HepG2 (cell line): ENCODE data around the gene EIF4E. TPM values are rescaled to one million over a fixed set of nuclear protein-coding genes. Genes with fewer than 3 reads are reported as not detected.

Experiments used
- DMAP1 ChIP-seq: IDR thresholded peaks from 2 replicates; pipeline ENCODE4 v1.6.1; 2016
- FOSL1 ChIP-seq: sonication (generic); formaldehyde crosslinking; IDR thresholded peaks from 2 replicates; pipeline ENCODE4 v1.9.0; 2021; ENCODE audit warnings: missing genetic modification reagents, borderline replicate concordance
- KAT8 ChIP-seq: IDR thresholded peaks from 2 replicates; pipeline ENCODE4 v1.6.1; 2016; ENCODE audit warnings: missing genetic modification reagents, missing compliant biosample characterization
- KMT2B ChIP-seq: IDR thresholded peaks from 2 replicates; pipeline ENCODE4 v1.6.1; 2016; ENCODE audit warnings: missing genetic modification reagents, missing compliant biosample characterization
- MLX ChIP-seq: IDR thresholded peaks from 2 replicates; pipeline ENCODE4 v1.6.1; 2016
- MNT ChIP-seq: fragments of 450-650 bp; IDR thresholded peaks from 2 replicates; pipeline ENCODE4 v1.6.1; 2016
- NFIC ChIP-seq: IDR thresholded peaks from 2 replicates; pipeline ENCODE4 v1.6.1; 2012; ENCODE audit warnings: mild to moderate bottlenecking, low read length, inconsistent platforms
- PAXIP1 ChIP-seq: sonication (generic); formaldehyde crosslinking; conservative IDR thresholded peaks from 2 replicates; pipeline ENCODE4 v1.4.0; 2020; ENCODE audit warnings: mild to moderate bottlenecking, missing genetic modification reagents, moderate library complexity
- PLSCR1 ChIP-seq: sonication (generic); formaldehyde crosslinking; IDR thresholded peaks from 2 replicates; pipeline ENCODE4 v1.5.0; 2020; ENCODE audit warnings: missing genetic modification reagents, mild to moderate bottlenecking, borderline replicate concordance
- SP1 ChIP-seq, 2 experiments: fragments of 450-650 bp in 1 of 2; sonication (generic) in 1 of 2; formaldehyde crosslinking in 1 of 2; IDR thresholded peaks; 2 replicates each; pipeline versions ENCODE4 v1.4.0 to v1.6.1; 2016 to 2020; ENCODE audit warnings: missing genetic modification reagents in 1 of 2
- SPEN ChIP-seq: sonication (generic); formaldehyde crosslinking; IDR thresholded peaks from 2 replicates; pipeline ENCODE4 v1.5.1; 2020; ENCODE audit warnings: low read depth, mild to moderate bottlenecking, missing genetic modification reagents
- XRCC5 ChIP-seq: fragments of 200-400 bp; formaldehyde crosslinking; optimal IDR thresholded peaks from 2 replicates; pipeline ENCODE3; 2017; ENCODE audit warnings: mild to moderate bottlenecking, low read length
- YEATS4 ChIP-seq: sonication (generic); formaldehyde crosslinking; IDR thresholded peaks from 2 replicates; pipeline ENCODE4 v1.4.0; 2020; ENCODE audit warnings: missing genetic modification reagents, borderline replicate concordance
- ZNF460 ChIP-seq: sonication (generic); formaldehyde crosslinking; IDR thresholded peaks from 2 replicates; pipeline ENCODE4 v1.5.1; 2020; ENCODE audit warnings: missing genetic modification reagents, mild to moderate bottlenecking, borderline replicate concordance
- ZSCAN5A ChIP-seq: sonication (generic); formaldehyde crosslinking; IDR thresholded peaks from 2 replicates; pipeline ENCODE4 v1.8.0; 2022; ENCODE audit warnings: mild to moderate bottlenecking, missing genetic modification reagents, borderline replicate concordance
- polyA plus RNA-seq, 8 experiments: library from polyadenylated mRNA; depleted of rRNA in 3 of 8; stranded (reverse) in 7 of 8; unstranded in 1 of 8; fragments of >200 nt; fragmentation: Illumina TruSeq in 4 of 8; extraction: Trizol in 4 of 8; gene quantifications; 2 replicates each; pipeline versions ENCODE4 v1.2.1 to v1.2.3, GENCODE V29; 2011 to 2016; ENCODE audit warnings: low read depth in 4 of 8, missing spikeins in 1 of 8, mixed read lengths in 1 of 8; ENCODE audit not compliant: insufficient read depth in 1 of 8
- total RNA-seq, 5 experiments: library from RNA; depleted of rRNA; stranded (reverse); fragments of >200 nt; fragmentation: Illumina TruSeq; extraction: Trizol; gene quantifications; 2 replicates each; pipeline ENCODE4 v1.2.3, GENCODE V29; 2016; ENCODE audit warnings: low read depth in 1 of 5

Gene EIF4E
- total and polyA plus RNA-seq, 2 of the 13 experiments (the other 11 are each of a cell fraction or from before 2014, with no cell fraction given), result 50.8 to 194 TPM

- TF ChIP-seq ZSCAN5A (peak; percentile 65; the same call in 1 of the 2 replicates), SP1 (IDR thresholded peaks at IDR 0.05) (no peak), SP1 (CRISPR knock-in tag; IDR thresholded peaks at IDR 0.05) (0 out of 2 replicates have a peak, but pooled peaks have one; percentile 3), YEATS4 (CRISPR knock-in tag) (peak; percentile 86), MLX (CRISPR knock-in tag) (no peak; the same call in 1 of the 2 replicates), PLSCR1 (CRISPR knock-in tag) (no peak), KAT8 (CRISPR knock-in tag) (peak; percentile 59; the same call in 1 of the 2 replicates), ZNF460 (CRISPR knock-in tag) (no peak), SPEN (CRISPR knock-in tag) (peak; percentile 71), PAXIP1 (peak; percentile 39), MNT (peak; percentile 56), XRCC5 (peak; percentile 37), NFIC (no peak), KMT2B (CRISPR knock-in tag) (peak; percentile 77), DMAP1 (peak; percentile 88), FOSL1 (CRISPR knock-in tag) (no peak)
These were observed at the start of gene EIF4E (continued) for GRCh38 chr4:98928505-98929340.
